PFSK-1 (cell line): ENCODE measurements around the gene ARL8B.

Experiments
- FOXP2 ChIP-seq: optimal IDR thresholded peaks from 2 replicates; pipeline ENCODE3; 2011; ENCODE audit warnings: borderline replicate concordance, control low read depth, inconsistent platforms; ENCODE audit not compliant: insufficient read depth; ENCODE audit errors: extremely low read length, extremely low read depth
- POLR2AphosphoS5 ChIP-seq: IDR thresholded peaks from 2 replicates; pipeline ENCODE4 v1.6.1; 2012; ENCODE audit warnings: low read depth, mild to moderate bottlenecking, control low read depth, low read length, moderate library complexity
- REST ChIP-seq, 2 experiments: IDR thresholded peaks; 2 replicates each; pipeline versions ENCODE4 v1.6.1 to v1.8.0; 2011 to 2012; ENCODE audit warnings: low read depth in 2 of 2, low read length in 2 of 2, control low read depth in 1 of 2, inconsistent platforms in 1 of 2, mild to moderate bottlenecking in 1 of 2, moderate library complexity in 1 of 2; ENCODE audit not compliant: insufficient read depth in 1 of 2
- TAF1 ChIP-seq: IDR thresholded peaks from 2 replicates; pipeline ENCODE4 v1.6.1; 2012; ENCODE audit warnings: low read length, control low read depth, borderline replicate concordance; ENCODE audit not compliant: insufficient read depth

GRCh38 chr3:5162102-5162501 is 40.0 kb downstream of the ARL8B start:
- TF ChIP-seq TAF1 (no peak), REST (IDR thresholded peaks at IDR 0.05; ENCODE audit: insufficient read depth in 1 of 2, low read depth in 2 of 2, low read length in 2 of 2) (no peak), POLR2AphosphoS5 (no peak), FOXP2 (no peak)
